Caco-2 (cell line): ENCODE measurements around the gene SBNO2. TPM values are rescaled to one million over a fixed set of nuclear protein-coding genes. Genes with fewer than 3 reads are reported as not detected.

Source experiments
- BruUV-seq: library from RNA; stranded (reverse); fragments of 400-500 nt; replicated peaks from 2 replicates; lab custom pipeline; 2021; lab: Mats Ljungman, UMichigan
- CTCF ChIA-PET: fragments of 300-600 bp; sonication (Branson Sonifier 250); formaldehyde crosslinking; loops from one replicate; lab custom pipeline; 2022; ENCODE audit warnings: antibody characterized with exemption; lab: Charles Lee
- POLR2A ChIA-PET: fragments of 300-600 bp; sonication (Branson Sonifier 250); formaldehyde crosslinking; loops from one replicate; lab custom pipeline; 2022; ENCODE audit warnings: antibody characterized with exemption; lab: Charles Lee
- DNase-seq, 2 experiments: peaks; one replicate each; pipeline versions ENCODE4 v3.0.0 to v3.0.0-alpha.2; 2020 to 2022
- H3K27me3 ChIP-seq: replicated peaks from 2 replicates; pipeline ENCODE4 v1.6.0; 2011; ENCODE audit warnings: low read length; ENCODE audit not compliant: control insufficient read depth, insufficient read depth
- H3K36me3 ChIP-seq: 2 replicates; pipeline ENCODE4 v1.5.1; 2011; ENCODE audit warnings: low read length; ENCODE audit not compliant: control insufficient read depth, insufficient read depth
- H3K4me1 ChIP-seq: fragments of 250-450 bp; sonication (Bioruptor Pico); 2 replicates; pipeline ENCODE4 v1.5.1; 2020; ENCODE audit warnings: mild to moderate bottlenecking
- H3K4me3 ChIP-seq: 2 replicates; pipeline ENCODE4 v1.5.1; 2011; ENCODE audit warnings: low read depth, mild to moderate bottlenecking, control low read depth, low read length
- H3K9me3 ChIP-seq: fragments of 250-450 bp; sonication (Bioruptor Pico); 2 replicates; pipeline ENCODE4 v1.5.1; 2020; ENCODE audit warnings: mild to moderate bottlenecking, moderate library complexity
- H3K27ac Mint-ChIP-seq: one replicate; pipeline ENCODE4 v1.8.0; 2022; ENCODE audit warnings: mixed read lengths; ENCODE audit not compliant: unreplicated experiment
- H3K27me3 Mint-ChIP-seq: one replicate; pipeline ENCODE4 v1.8.0; 2022; ENCODE audit warnings: mixed read lengths; ENCODE audit not compliant: insufficient read depth, unreplicated experiment
- H3K36me3 Mint-ChIP-seq: one replicate; pipeline ENCODE4 v1.8.0; 2022; ENCODE audit warnings: mild to moderate bottlenecking, mixed read lengths; ENCODE audit not compliant: insufficient read depth, unreplicated experiment
- H3K4me1 Mint-ChIP-seq: one replicate; pipeline ENCODE4 v1.8.0; 2022; ENCODE audit warnings: low read depth, mixed read lengths; ENCODE audit not compliant: unreplicated experiment
- H3K4me3 Mint-ChIP-seq: one replicate; pipeline ENCODE4 v1.8.0; 2022; ENCODE audit warnings: mild to moderate bottlenecking, moderate library complexity, mixed read lengths; ENCODE audit not compliant: unreplicated experiment
- H3K9me3 Mint-ChIP-seq: one replicate; pipeline ENCODE4 v1.8.0; 2022; ENCODE audit warnings: mixed read lengths; ENCODE audit not compliant: unreplicated experiment
- intact Hi-C: fragments of 100-400 bp; cut with micrococcal nuclease; formaldehyde crosslinking; loops from one replicate; pipeline ENCODE4 v1.10.0; 2022; ENCODE audit not compliant: unreplicated experiment
- total RNA-seq: library from RNA; stranded (reverse); gene quantifications from 2 replicates; pipeline ENCODE4 v1.2.3, GENCODE V29; 2022
- TF ChIP-seq, protein P1 (sequence below), 2 experiments: fragments of 200-600 bp in 1 of 2; IDR thresholded peaks; 1 replicate in 1 of 2; 2 replicates in 1 of 2; pipeline versions ENCODE4 v1.5.1 to v1.8.0; 2011 to 2022; ENCODE audit warnings: antibody characterized with exemption in 1 of 2, control low read depth in 1 of 2, inconsistent platforms in 1 of 2, low read depth in 1 of 2, low read length in 1 of 2, mild to moderate bottlenecking in 1 of 2, moderate library complexity in 1 of 2; ENCODE audit not compliant: insufficient read depth in 1 of 2, severe bottlenecking in 1 of 2, unreplicated experiment in 1 of 2

SBNO2 gene
- total RNA-seq, 1 experiment from 2014 or later, result 41.2 TPM

DNA sequence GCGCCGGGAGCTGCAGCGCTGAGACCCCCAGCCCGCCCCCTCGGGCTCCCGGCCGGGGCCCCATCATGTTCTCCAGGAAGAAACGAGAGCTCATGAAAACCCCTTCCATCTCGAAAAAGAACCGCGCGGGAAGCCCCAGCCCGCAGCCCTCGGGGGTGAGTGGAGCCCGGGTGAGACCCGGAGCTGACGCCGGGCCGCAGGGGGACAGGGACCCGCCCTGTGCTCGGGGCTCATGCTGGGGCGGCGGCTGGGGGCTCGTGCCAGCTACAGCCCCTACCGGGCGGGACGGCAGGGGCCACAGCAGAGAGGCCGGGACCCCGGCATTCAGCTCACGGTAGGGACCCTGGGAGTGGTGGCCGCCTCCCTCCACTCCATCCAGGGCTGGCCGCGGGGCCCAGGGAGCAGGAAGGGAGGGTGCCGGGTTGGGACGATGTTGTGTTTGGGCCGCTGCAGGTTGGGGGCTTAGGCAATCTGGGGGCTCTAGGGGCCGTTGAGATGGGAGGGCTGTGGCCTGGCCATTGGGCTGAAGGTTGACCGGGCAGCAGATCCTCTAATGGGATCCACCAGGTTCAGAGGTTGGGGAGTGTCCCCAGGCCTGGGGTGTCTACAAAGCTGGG is 106.6 kb downstream of the SBNO2 start:
- H3K4me1 Mint-ChIP-seq, result peaks cover 7% of the 10 kb centered on the region
- Histone ChIP-seq H3K36me3 (no peaks in the 10 kb centered on the region), H3K4me3 (no peak overlapping the region), H3K4me1 (peaks cover 15% of the 10 kb centered on the region), H3K27me3 (no peaks in the 10 kb centered on the region), H3K9me3 (no peaks in the 10 kb centered on the region)
- H3K27ac Mint-ChIP-seq, result no peak overlapping the region
- no peak overlapping the region for H3K4me3 Mint-ChIP-seq
- intact Hi-C loops, result no loop called here
- peaks cover 50% of the 10 kb centered on the region for H3K36me3 Mint-ChIP-seq
- H3K27me3 Mint-ChIP-seq, result no peaks in the 10 kb centered on the region
- TF ChIP-seq, protein P1, sequence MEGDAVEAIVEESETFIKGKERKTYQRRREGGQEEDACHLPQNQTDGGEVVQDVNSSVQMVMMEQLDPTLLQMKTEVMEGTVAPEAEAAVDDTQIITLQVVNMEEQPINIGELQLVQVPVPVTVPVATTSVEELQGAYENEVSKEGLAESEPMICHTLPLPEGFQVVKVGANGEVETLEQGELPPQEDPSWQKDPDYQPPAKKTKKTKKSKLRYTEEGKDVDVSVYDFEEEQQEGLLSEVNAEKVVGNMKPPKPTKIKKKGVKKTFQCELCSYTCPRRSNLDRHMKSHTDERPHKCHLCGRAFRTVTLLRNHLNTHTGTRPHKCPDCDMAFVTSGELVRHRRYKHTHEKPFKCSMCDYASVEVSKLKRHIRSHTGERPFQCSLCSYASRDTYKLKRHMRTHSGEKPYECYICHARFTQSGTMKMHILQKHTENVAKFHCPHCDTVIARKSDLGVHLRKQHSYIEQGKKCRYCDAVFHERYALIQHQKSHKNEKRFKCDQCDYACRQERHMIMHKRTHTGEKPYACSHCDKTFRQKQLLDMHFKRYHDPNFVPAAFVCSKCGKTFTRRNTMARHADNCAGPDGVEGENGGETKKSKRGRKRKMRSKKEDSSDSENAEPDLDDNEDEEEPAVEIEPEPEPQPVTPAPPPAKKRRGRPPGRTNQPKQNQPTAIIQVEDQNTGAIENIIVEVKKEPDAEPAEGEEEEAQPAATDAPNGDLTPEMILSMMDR (IDR thresholded peaks at IDR 0.05; ENCODE audit: insufficient read depth in 1 of 2, low read depth in 1 of 2, low read length in 1 of 2, severe bottlenecking in 1 of 2, unreplicated experiment in 1 of 2), result no peak
- no peak for DNase-seq
- CTCF ChIA-PET, result no interaction called here
- H3K9me3 Mint-ChIP-seq, result no peaks in the 10 kb centered on the region
- POLR2A ChIA-PET, result interaction anchor here (3.3 kb wide), 1 partner anchor 37 kb away, joined by 19 read pairs; the partner anchor contains the start of gene GPX4
- BruUV-seq, result no TSS peak

DNA sequence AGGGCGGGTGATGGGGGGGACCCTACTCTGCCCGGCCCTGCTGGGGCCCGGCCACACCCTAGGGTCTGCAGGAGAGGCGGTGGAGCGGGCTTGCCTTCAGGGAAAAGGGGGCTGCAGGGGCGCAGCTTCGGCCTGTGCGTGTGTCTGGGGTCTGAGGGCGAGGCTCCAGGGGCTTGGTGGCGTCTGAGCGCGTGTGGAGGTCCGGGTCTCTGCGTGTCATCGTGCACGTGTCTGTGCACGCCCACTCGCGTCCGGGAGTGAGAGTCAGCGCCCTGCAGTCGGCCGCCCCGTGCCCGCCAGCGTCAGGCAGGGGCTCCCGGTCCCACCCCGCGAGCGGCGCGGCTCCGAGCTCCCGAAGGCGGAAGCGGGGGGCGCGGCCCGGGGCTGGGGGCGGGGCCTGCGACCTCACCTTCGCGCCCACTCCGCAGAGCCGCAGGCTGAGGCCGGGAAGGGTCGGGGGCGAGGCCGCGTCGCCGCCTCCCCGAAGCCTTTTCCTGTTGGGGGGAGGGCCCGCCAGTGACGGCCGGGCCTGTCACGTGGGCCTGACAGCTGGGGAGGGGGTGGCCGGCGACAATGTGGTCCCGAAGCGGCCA is 107.2 kb downstream of the SBNO2 start, which contains the start of gene ARHGAP45:
TSS of gene ARHGAP45 (plus strand) at position 420 of the 593 bp plus-strand sequence. CDS start 239 bp downstream, outside the sequence.
- Mint-ChIP-seq H3K4me3 (peak within 1 kb of the TSS; percentile 84), H3K27me3 (no peaks in the 10 kb centered on the region), H3K4me1 (peaks cover 3% of the 10 kb centered on the region), H3K27ac (peak within 1 kb of the TSS; percentile 77), H3K9me3 (no peaks in the 10 kb centered on the region), H3K36me3 (peaks cover 48% of the 10 kb centered on the region)
- peak within 1 kb of the TSS; percentile 61 for H3K4me3 ChIP-seq
- ChIA-PET CTCF (interaction anchor here (1.0 to 2.6 kb wide), 3 partner anchors 41 to 199 kb away, joined by 4 to 8 read pairs (median 6); partner anchors contain the start of gene CNN2), POLR2A (interaction anchor here (1.1 to 3.3 kb wide), 3 partner anchors 37 to 315 kb away, joined by 4 to 33 read pairs (median 19); partner anchors contain the start of genes CNN2 and GPX4)
- no peaks in the 10 kb centered on the region for H3K9me3 ChIP-seq
- intact Hi-C loops, result no loop called here
- H3K27me3 ChIP-seq, result no peaks in the 10 kb centered on the region
- peaks cover 15% of the 10 kb centered on the region for H3K4me1 ChIP-seq
- TF ChIP-seq, protein P1 (IDR thresholded peaks at IDR 0.05; ENCODE audit: insufficient read depth in 1 of 2, low read depth in 1 of 2, low read length in 1 of 2, severe bottlenecking in 1 of 2, unreplicated experiment in 1 of 2), result no peak
- H3K36me3 ChIP-seq, result no peaks in the 10 kb centered on the region
- DNase-seq, result no peak
- no TSS peak for BruUV-seq

DNA sequence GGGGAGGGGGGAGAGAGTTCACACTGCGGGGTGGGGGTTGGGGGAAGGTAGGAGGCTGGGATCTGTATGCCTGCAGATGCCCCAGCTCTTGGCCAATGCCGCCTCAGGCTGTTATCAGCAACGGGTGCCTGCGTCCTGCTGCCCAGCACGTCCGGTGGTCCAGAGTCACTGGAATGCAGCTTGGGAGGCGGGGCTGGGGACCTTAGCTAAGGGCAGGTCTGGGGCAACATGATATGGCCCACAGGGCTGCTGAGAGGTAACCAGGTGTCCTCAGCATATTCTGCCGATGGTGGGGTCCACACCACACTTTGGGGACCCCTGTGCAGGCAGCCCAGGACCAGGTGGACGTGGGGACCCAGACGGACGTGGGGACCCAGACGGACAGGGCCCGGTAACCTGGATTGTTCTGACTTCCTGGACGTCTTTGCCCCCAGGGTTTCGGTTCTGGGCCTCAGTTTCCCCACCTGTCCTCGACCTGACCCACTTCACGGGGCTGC is 107.8 kb downstream of the SBNO2 start:
- Histone ChIP-seq H3K36me3 (no peaks in the 10 kb centered on the region), H3K4me3 (peak overlapping the region; percentile 61), H3K27me3 (no peaks in the 10 kb centered on the region), H3K4me1 (peaks cover 15% of the 10 kb centered on the region), H3K9me3 (no peaks in the 10 kb centered on the region)
- ChIA-PET CTCF (interaction anchor here (1.0 to 2.6 kb wide), 3 partner anchors 40 to 200 kb away, joined by 4 to 8 read pairs (median 6); partner anchors contain the start of gene CNN2), POLR2A (interaction anchor here (0.7 to 3.3 kb wide), 6 partner anchors 32 to 314 kb away, joined by 3 to 33 read pairs (median 5); partner anchors contain the start of genes CIRBP, CNN2, GPX4 and WDR18)
- Mint-ChIP-seq H3K27ac (peak overlapping the region; percentile 77), H3K4me1 (no peaks in the 10 kb centered on the region), H3K36me3 (peaks cover 49% of the 10 kb centered on the region), H3K4me3 (peak overlapping the region; percentile 84), H3K27me3 (no peaks in the 10 kb centered on the region), H3K9me3 (no peaks in the 10 kb centered on the region)
- TF ChIP-seq, protein P1 (IDR thresholded peaks at IDR 0.05; ENCODE audit: insufficient read depth in 1 of 2, low read depth in 1 of 2, low read length in 1 of 2, severe bottlenecking in 1 of 2, unreplicated experiment in 1 of 2), result no peak
- BruUV-seq, result TSS peak; percentile 42
- intact Hi-C loops, result no loop called here
- peak; percentile 81 to 91 for DNase-seq
